IMR-90 (cell line): ENCODE data around the gene POLR2E.
A peak's percentile ranks its signal among the peaks of the same experiment; 100 is the strongest.

ENCODE experiments used
- CEBPB ChIP-seq: IDR thresholded peaks from 2 replicates; pipeline ENCODE4 v1.6.1; 2012; ENCODE audit warnings: low read depth, low read length, improper control_type of control experiment
- CTCF ChIP-seq: conservative IDR thresholded peaks from 2 replicates; pipeline ENCODE4 v1.5.1; 2012; ENCODE audit warnings: mild to moderate bottlenecking, low read depth, low read length, improper control_type of control experiment
- MAFK ChIP-seq: IDR thresholded peaks from 2 replicates; pipeline ENCODE4 v1.6.1; 2012; ENCODE audit warnings: low read depth, low read length, improper control_type of control experiment
- NFE2L2 ChIP-seq: fragments of 150-350 bp; IDR thresholded peaks from 2 replicates; pipeline ENCODE4 v1.6.1; 2016; ENCODE audit warnings: low read depth, mild to moderate bottlenecking, low read length
- POLR2A ChIP-seq: IDR thresholded peaks from 2 replicates; pipeline ENCODE4 v1.6.1; 2012; ENCODE audit warnings: mild to moderate bottlenecking, low read depth, low read length
- RAD21 ChIP-seq: IDR thresholded peaks from 2 replicates; pipeline ENCODE4 v1.6.1; 2012; ENCODE audit warnings: low read length, improper control_type of control experiment
- RFX5 ChIP-seq: IDR thresholded peaks from 2 replicates; pipeline ENCODE4 v1.8.0; 2012; ENCODE audit warnings: low read depth, mild to moderate bottlenecking, low read length, moderate library complexity
- USF2 ChIP-seq: fragments of 150-350 bp; IDR thresholded peaks from 2 replicates; pipeline ENCODE4 v1.6.1; 2017; ENCODE audit warnings: mild to moderate bottlenecking, antibody characterized with exemption, low read length, low read depth

GRCh38 chr19:1097810-1098176 is 2.6 kb upstream of the POLR2E start:
- TF ChIP-seq POLR2A: no peak
- no peak for TF ChIP-seq CTCF
- no peak for TF ChIP-seq MAFK
- no peak for TF ChIP-seq RAD21
- no peak for TF ChIP-seq NFE2L2
- no peak for TF ChIP-seq RFX5
- TF ChIP-seq CEBPB: peak; percentile 62
- TF ChIP-seq USF2: no peak
